H9 (cell line): ENCODE results near the gene ANXA2. TPM values are rescaled to one million over a fixed set of nuclear protein-coding genes. Genes with fewer than 3 reads are reported as not detected.

Experiments used
- DNase-seq: peaks from one replicate; pipeline ENCODE4 v3.0.0-alpha.2; 2017
- H2AFZ ChIP-seq: one replicate; pipeline ENCODE4 v1.6.1; 2013; ENCODE audit warnings: mild to moderate bottlenecking, low read length, control low read depth, moderate library complexity
- H2AK5ac ChIP-seq: 2 replicates; pipeline ENCODE4 v1.6.1; 2013; ENCODE audit warnings: low read length, control low read depth, mixed read lengths; ENCODE audit not compliant: insufficient read length
- H2BK120ac ChIP-seq: one replicate; pipeline ENCODE4 v1.6.1; 2013; ENCODE audit warnings: low read depth, mild to moderate bottlenecking, low read length, control low read depth, inconsistent platforms; ENCODE audit not compliant: poor library complexity, severe bottlenecking
- H2BK12ac ChIP-seq: 2 replicates; pipeline ENCODE4 v1.6.1; 2013; ENCODE audit warnings: low read length, control low read depth, mixed read lengths, low read depth; ENCODE audit not compliant: insufficient read length
- H2BK15ac ChIP-seq: 2 replicates; pipeline ENCODE4 v1.6.1; 2013; ENCODE audit warnings: low read depth, low read length, control low read depth
- H2BK20ac ChIP-seq: one replicate; pipeline ENCODE4 v1.6.1; 2013; ENCODE audit warnings: low read depth, mild to moderate bottlenecking, low read length, control low read depth, inconsistent platforms; ENCODE audit not compliant: poor library complexity, severe bottlenecking
- H2BK5ac ChIP-seq: 2 replicates; pipeline ENCODE4 v1.6.1; 2013; ENCODE audit warnings: low read length, control low read depth, mixed read lengths; ENCODE audit not compliant: insufficient read length
- H3K14ac ChIP-seq: 2 replicates; pipeline ENCODE4 v1.6.1; 2013; ENCODE audit warnings: low read length, control low read depth; ENCODE audit not compliant: insufficient read depth
- H3K18ac ChIP-seq: 2 replicates; pipeline ENCODE4 v1.6.1; 2013; ENCODE audit warnings: low read depth, mild to moderate bottlenecking, mixed read lengths, low read length, control low read depth; ENCODE audit not compliant: insufficient read length
- H3K23ac ChIP-seq: 2 replicates; pipeline ENCODE4 v1.6.1; 2013; ENCODE audit warnings: low read length, control low read depth, mixed read lengths, low read depth; ENCODE audit not compliant: insufficient read length
- H3K23me2 ChIP-seq: 2 replicates; pipeline ENCODE4 v1.6.1; 2013; ENCODE audit warnings: low read depth, mild to moderate bottlenecking, mixed read lengths, low read length, control low read depth; ENCODE audit not compliant: insufficient read length, poor library complexity, severe bottlenecking
- H3K27ac ChIP-seq: 2 replicates; pipeline ENCODE4 v1.5.1; 2013; ENCODE audit warnings: low read length, control low read depth, mixed read lengths, low read depth; ENCODE audit not compliant: insufficient read length
- H3K27me3 ChIP-seq: 2 replicates; pipeline ENCODE4 v1.6.1; 2013; ENCODE audit warnings: low read length, control low read depth, inconsistent platforms; ENCODE audit not compliant: insufficient read depth
- H3K4ac ChIP-seq: 2 replicates; pipeline ENCODE4 v1.6.1; 2013; ENCODE audit warnings: low read depth, mild to moderate bottlenecking, control low read depth, inconsistent platforms, low read length, moderate library complexity
- H3K4me1 ChIP-seq: 2 replicates; pipeline ENCODE4 v1.6.1; 2013; ENCODE audit warnings: low read length, control low read depth, inconsistent platforms; ENCODE audit not compliant: insufficient read depth
- H3K4me2 ChIP-seq: 2 replicates; pipeline ENCODE4 v1.6.1; 2013; ENCODE audit warnings: low read length, control low read depth, mixed read lengths; ENCODE audit not compliant: insufficient read length, insufficient read depth
- H3K56ac ChIP-seq: 2 replicates; pipeline ENCODE4 v1.6.1; 2013; ENCODE audit warnings: low read depth, mild to moderate bottlenecking, mixed read lengths, low read length, control low read depth; ENCODE audit not compliant: insufficient read length
- H3K79me1 ChIP-seq: 2 replicates; pipeline ENCODE4 v1.6.1; 2013; ENCODE audit warnings: low read depth, mild to moderate bottlenecking, moderate library complexity, low read length, control low read depth, inconsistent platforms; ENCODE audit not compliant: insufficient read depth, poor library complexity, severe bottlenecking
- H3K79me2 ChIP-seq: 2 replicates; pipeline ENCODE4 v1.6.1; 2013; ENCODE audit warnings: low read length, control low read depth, inconsistent platforms; ENCODE audit not compliant: insufficient read depth
- H3K9ac ChIP-seq: 2 replicates; pipeline ENCODE4 v1.6.1; 2013; ENCODE audit warnings: low read length, control low read depth, mixed read lengths; ENCODE audit not compliant: insufficient read length; ENCODE audit errors: extremely low read depth
- H3K9me3 ChIP-seq: one replicate; pipeline ENCODE4 v1.6.1; 2013; ENCODE audit warnings: low read depth, low read length, inconsistent platforms; ENCODE audit not compliant: control insufficient read depth
- H3T11ph ChIP-seq: one replicate; pipeline ENCODE4 v1.6.1; 2013; ENCODE audit warnings: mild to moderate bottlenecking, low read length, control low read depth, inconsistent platforms
- H4K20me1 ChIP-seq: one replicate; pipeline ENCODE4 v1.6.1; 2013; ENCODE audit not compliant: control insufficient read depth, insufficient read length, insufficient read depth
- H4K5ac ChIP-seq: 2 replicates; pipeline ENCODE4 v1.6.1; 2013; ENCODE audit warnings: low read depth, mild to moderate bottlenecking, mixed read lengths, low read length, control low read depth; ENCODE audit not compliant: insufficient read length
- H4K8ac ChIP-seq: replicated peaks from 2 replicates; pipeline ENCODE4 v1.6.1; 2013; ENCODE audit warnings: low read length, control low read depth, mixed read lengths, low read depth; ENCODE audit not compliant: insufficient read length
- H4K91ac ChIP-seq: 2 replicates; pipeline ENCODE4 v1.6.1; 2013; ENCODE audit warnings: low read depth, mild to moderate bottlenecking, moderate library complexity, mixed read lengths, low read length, control low read depth; ENCODE audit not compliant: insufficient read length
- H3K27ac Mint-ChIP-seq, 3 experiments: 2 replicates in 2 of 3; 3 replicates in 1 of 3; pipeline ENCODE4 v1.8.0; 2020 to 2021; ENCODE audit warnings: mixed read lengths in 3 of 3, mild to moderate bottlenecking in 1 of 3, moderate library complexity in 1 of 3
- H3K27me3 Mint-ChIP-seq: 2 replicates; pipeline ENCODE4 v1.8.0; 2021; ENCODE audit warnings: low read depth, mild to moderate bottlenecking, moderate library complexity, mixed read lengths
- H3K36me3 Mint-ChIP-seq, 3 experiments: 2 replicates in 2 of 3; 3 replicates in 1 of 3; pipeline ENCODE4 v1.8.0; 2020 to 2021; ENCODE audit warnings: low read depth in 3 of 3, mixed read lengths in 3 of 3; ENCODE audit not compliant: insufficient read depth in 1 of 3
- H3K4me1 Mint-ChIP-seq, 2 experiments: 2 replicates each; pipeline ENCODE4 v1.8.0; 2020; ENCODE audit warnings: mixed read lengths in 2 of 2
- H3K4me3 Mint-ChIP-seq, 2 experiments: 2 replicates in 1 of 2; 3 replicates in 1 of 2; pipeline ENCODE4 v1.8.0; 2020 to 2021; ENCODE audit warnings: mild to moderate bottlenecking in 2 of 2, mixed read lengths in 2 of 2, moderate library complexity in 1 of 2
- H3K9me3 Mint-ChIP-seq, 2 experiments: 2 replicates in 1 of 2; 3 replicates in 1 of 2; pipeline ENCODE4 v1.8.0; 2020; ENCODE audit warnings: mild to moderate bottlenecking in 2 of 2, mixed read lengths in 2 of 2, moderate library complexity in 1 of 2
- CTCF ChIP-seq: fragments of 200-600 bp; sonication (generic); conservative IDR thresholded peaks from 3 replicates; pipeline ENCODE4 v1.8.0; 2021; ENCODE audit warnings: antibody characterized with exemption, mild to moderate bottlenecking
- WGBS: extraction: QIAGEN DNeasy Blood & Tissue Kit; methylation state at CpG from one replicate; pipeline ENCODE4 v1.1.7; 2013; ENCODE audit warnings: missing lambda C conversion rate, low lambda C conversion rate, mixed read lengths; ENCODE audit not compliant: insufficient read length; ENCODE audit errors: extremely low coverage; 5-methylcytosine and 5-hydroxymethylcytosine counted together
- total RNA-seq: library from RNA; stranded (reverse); gene quantifications from 2 replicates; pipeline ENCODE4 v1.2.1, GENCODE V29; 2021

ANXA2 gene
- total RNA-seq, 1 experiment from 2014 or later: 126 TPM

- Mint-ChIP-seq H3K9me3 (peaks cover 0 to under 1% of the 10 kb centered on the region in 2 experiments; a peak in 2 of 5 replicates), H3K27me3 (peaks cover 55% of the 10 kb centered on the region), H3K36me3 (peaks cover 0 to 11% (median under 1%) of the 10 kb centered on the region in 3 experiments; a peak in 4 of 7 replicates), H3K4me3 (no peak overlapping the region), H3K27ac (no peak overlapping the region), H3K4me1 (peaks cover 20 to 22% of the 10 kb centered on the region in 2 experiments)
- Histone ChIP-seq H3K18ac (no peak overlapping the region), H2AFZ (no peak overlapping the region), H3K79me1 (no peaks in the 10 kb centered on the region), H2BK5ac (no peak overlapping the region), H2AK5ac (no peak overlapping the region), H2BK20ac (no peak overlapping the region), H4K5ac (no peak overlapping the region), H3K79me2 (no peaks in the 10 kb centered on the region), H3K23ac (no peak overlapping the region), H3K23me2 (no peaks in the 10 kb centered on the region), H2BK120ac (no peak overlapping the region), H3T11ph (no peak overlapping the region), H4K91ac (no peak overlapping the region), H3K27ac (no peak overlapping the region), H3K4ac (no peak overlapping the region), H3K27me3 (no peaks in the 10 kb centered on the region), H3K4me2 (no peak overlapping the region), H2BK12ac (no peak overlapping the region), H3K14ac (no peak overlapping the region), H3K9ac (no peak overlapping the region), H4K8ac (no peak overlapping the region), H3K9me3 (no peaks in the 10 kb centered on the region), H3K56ac (no peak overlapping the region), H2BK15ac (no peak overlapping the region), H4K20me1 (no peaks in the 10 kb centered on the region), H3K4me1 (no peaks in the 10 kb centered on the region)
- WGBS: no CpG with 5 or more reads among the region's 20 CpGs
- DNase-seq: no peak
- TF ChIP-seq CTCF: no peak
Observed at GRCh38 chr15:60371175-60372051, 26.4 kb downstream of the ANXA2 start.
